Activated CD4-positive, CD25-positive, alpha-beta regulatory T cell treated with anti-CD3 and anti-CD28 coated beads, Interleukin-2, amount 50 U/mL, for 16 hours (primary cell): ENCODE measurements around the gene LRRC1.
"Not testable (repeated sequence)": the region's sequence is repeated elsewhere in the genome, so short reads cannot be mapped to it uniquely, and the experiment has no call there.

Experiments
- DNase-seq: peaks from one replicate; pipeline ENCODE4 v3.0.0-alpha.2; 2020; ENCODE audit warnings: low read depth, low spot score

Gene LRRC1

DNA sequence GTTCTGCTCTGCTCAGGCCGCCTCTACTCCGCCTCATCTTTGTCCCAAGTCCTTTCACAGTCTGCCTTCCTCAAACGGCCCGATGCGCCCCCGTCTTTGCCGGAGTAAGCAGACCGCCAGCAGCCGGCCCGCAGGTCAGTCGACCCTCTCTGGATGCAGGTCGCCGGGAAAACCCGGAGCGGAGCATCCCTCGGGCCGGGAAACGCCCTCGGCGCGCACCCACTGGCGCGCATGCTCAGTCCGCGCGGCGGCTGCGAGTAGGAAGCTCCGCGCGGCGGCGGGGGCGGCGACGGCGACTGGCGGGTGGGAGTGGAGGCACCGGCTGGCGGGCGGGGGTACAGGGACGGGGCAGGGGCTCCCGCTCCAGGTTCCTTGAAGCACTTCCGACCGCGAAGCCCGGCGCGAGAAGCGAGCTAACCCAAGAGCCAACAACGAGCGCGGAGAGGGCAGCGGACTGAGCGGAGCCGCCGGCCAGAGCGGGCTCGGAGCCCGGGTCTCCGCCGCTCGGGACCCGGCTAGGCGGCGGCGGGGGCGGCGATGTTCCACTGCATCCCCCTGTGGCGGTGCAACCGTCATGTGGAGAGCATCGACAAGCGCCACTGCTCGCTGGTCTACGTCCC, at the start of gene LRRC1:
Gene LRRC1 (plus strand): TSS at position 286 of the 620 bp plus-strand sequence. CDS start 252 bp downstream, at position 538.
- DNase-seq: peak; percentile 53

DNA sequence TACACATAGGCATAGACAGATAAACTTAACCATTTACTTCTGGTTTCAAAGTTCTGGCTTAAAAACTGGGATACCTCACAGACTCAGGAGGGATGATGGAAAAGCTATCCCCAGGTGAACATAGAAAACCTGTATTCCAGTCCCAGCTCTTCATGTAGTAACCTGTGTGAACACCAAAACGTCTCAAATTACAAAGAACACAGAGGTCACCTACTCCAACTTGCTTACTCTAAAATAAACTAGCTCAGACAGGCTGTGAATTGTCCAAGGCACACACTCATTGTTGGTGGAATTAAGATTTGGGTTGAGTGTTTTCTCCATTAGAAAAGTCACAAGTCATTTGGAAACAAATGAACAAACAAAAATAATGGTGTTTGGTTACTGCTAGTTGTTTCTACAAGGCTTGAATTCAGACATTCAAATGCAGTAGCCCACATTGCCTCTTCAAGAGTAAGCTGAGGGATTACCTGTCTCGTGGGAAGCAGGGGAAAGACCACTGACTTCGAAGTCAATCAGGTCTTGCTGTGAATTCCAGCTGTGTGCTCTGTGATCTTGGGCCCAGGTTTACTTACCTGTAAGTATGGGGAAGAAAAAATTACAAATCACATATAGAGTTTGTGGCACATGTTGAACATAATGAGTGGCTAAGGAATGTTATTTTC, 48.2 kb upstream of the LRRC1 start:
- DNase-seq: no peak

GRCh38 chr6:53750052-53750650, 44.7 kb upstream of the LRRC1 start:
- DNase-seq: no peak

DNA sequence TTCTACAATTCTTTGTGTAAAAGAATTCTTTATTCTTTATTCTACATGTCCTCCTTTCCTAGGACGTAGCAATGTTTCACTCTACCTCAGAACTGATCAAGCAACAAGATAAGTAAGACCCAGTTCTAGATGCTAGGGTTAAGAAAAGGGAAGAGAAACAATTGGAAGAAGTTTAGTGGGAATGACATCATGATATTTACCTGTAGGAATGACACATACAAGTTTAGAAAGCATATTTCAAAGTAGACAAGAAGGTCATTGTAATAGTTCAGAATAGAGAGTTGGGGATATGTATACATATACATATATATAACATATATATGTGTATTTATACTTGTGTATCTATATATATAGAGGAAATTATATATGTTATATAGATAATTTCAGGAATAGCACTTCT, 43.4 kb upstream of the LRRC1 start:
- DNase-seq: no peak

DNA sequence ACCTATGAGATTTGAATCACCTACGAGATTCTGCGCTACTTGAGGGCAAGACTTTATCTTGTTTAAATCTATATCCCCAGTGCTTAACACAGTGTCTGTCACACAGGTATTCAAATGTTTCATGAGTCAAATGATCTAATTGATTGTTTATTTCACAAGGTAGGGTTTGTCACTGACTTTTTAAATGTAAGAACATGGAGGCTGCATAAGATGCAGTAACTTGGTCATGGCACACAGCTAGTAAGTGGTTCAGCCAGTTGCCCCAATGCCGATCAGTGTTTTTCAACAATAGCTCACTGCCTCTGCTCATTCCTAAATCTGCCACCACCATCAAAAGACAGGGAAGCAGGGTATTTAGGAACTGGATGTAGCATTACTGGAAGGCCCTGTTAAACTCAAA, 42.4 kb upstream of the LRRC1 start:
- no peak for DNase-seq

- no peak for DNase-seq
Observed at GRCh38 chr6:53752856-53753255, 41.9 kb upstream of the LRRC1 start.

GRCh38 chr6:53754330-53754729, 40.5 kb upstream of the LRRC1 start:
- no peak for DNase-seq

DNA sequence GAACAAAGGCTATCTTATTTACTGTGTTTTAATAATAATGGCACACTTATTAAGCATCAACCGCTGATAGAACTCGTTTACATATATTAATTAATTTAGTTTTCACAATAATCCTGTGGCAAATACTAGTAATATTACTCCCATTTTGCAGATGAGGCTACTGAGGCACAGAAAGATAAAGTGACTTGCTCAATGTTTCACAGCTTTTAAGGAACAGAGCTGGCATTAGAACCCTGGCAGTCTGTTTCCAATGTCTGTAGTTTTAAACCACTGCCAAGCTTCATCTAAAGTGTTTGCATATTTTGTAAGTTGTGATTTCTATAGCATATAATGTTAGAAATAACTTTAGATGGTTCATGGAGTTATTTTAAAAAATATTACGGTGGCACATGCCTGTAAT, 38.4 kb upstream of the LRRC1 start:
- no peak for DNase-seq

GRCh38 chr6:53758496-53758895, 36.3 kb upstream of the LRRC1 start:
- DNase-seq: no peak

GRCh38 chr6:53761036-53761435, 33.8 kb upstream of the LRRC1 start:
- no peak for DNase-seq

- no peak for DNase-seq
Observed at GRCh38 chr6:53765270-53765669, 29.5 kb upstream of the LRRC1 start.

DNA sequence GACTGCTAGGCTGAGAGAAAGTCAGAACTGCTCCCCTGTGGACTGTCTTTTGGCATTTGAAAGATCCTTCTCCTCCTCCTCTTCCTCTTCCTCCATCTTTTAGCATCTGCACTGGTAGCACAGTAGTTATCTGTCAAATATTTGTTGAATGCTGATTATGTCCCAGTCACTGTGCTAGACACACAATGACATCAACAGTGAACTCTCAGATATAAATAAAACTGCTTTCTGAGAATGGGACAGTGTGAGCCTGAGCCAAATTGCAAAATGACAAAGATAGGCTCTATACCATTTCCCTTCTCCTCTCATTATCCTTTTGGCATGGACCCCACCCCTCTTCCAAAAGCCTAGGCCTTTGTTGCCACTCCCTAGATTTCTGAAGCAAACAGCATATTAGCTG, 27.9 kb upstream of the LRRC1 start:
- DNase-seq: no peak

DNA sequence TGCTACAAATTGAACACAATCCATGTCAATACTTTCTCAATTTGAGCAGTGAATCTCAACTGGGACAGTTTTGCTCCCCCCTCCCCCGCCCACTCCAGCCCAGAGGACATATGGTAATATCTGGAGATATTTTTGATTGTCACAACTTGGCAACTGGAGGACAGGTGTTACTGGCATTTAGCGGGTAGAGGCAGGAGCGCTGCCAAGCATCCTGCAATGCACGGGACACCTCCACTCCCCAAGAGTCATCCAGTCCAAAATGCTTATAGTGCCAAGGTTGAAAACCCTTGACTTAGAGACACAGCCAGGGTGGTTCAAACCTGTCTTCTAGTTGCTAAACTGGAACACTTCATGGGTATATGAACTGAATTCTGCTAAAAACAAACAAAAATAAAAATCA, 26.9 kb upstream of the LRRC1 start:
- DNase-seq: no peak

- no peak for DNase-seq
Observed at GRCh38 chr6:53768636-53769035, 26.2 kb upstream of the LRRC1 start.

- no peak for DNase-seq
Observed at GRCh38 chr6:53770780-53771249, 24.0 kb upstream of the LRRC1 start.

DNA sequence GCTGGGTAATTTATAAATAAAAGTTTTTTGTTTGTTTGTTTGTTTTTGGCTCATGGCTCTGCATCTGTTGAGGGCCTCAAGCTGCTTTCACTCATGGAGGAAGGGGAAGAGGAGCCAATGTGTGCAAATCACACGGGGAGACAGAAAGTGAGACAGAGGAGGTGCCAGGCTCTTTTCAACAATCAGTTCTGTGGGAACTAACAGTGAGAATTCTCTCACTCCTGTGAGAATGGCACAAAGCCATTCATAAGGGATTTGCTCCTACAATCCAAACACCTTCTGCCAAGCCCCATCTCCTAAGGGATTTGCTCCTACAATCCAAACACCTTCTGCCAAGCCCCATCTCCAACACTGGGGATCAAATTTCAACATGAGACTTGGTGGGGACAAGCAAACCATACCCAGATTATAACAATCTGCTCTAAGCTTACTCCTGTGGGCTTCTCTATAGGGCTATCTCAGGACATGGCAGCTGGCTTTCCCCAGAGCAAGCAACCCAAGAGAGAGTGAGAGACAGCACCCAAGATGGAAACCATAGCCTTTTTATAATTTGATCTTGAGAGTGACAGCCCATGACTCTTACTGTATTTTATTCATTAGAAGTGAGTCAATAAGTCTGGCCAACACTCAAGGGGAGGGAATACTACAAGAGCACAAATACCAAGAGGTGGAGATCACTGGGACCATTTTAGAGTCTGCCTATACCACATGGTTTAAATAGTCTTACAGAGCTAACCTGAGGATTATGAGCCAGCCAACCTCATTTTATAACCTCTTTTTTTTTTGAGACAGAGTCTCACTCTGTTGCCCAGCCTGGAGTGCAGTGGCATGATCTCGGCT, 22.8 kb upstream of the LRRC1 start:
- DNase-seq: no peak

DNA sequence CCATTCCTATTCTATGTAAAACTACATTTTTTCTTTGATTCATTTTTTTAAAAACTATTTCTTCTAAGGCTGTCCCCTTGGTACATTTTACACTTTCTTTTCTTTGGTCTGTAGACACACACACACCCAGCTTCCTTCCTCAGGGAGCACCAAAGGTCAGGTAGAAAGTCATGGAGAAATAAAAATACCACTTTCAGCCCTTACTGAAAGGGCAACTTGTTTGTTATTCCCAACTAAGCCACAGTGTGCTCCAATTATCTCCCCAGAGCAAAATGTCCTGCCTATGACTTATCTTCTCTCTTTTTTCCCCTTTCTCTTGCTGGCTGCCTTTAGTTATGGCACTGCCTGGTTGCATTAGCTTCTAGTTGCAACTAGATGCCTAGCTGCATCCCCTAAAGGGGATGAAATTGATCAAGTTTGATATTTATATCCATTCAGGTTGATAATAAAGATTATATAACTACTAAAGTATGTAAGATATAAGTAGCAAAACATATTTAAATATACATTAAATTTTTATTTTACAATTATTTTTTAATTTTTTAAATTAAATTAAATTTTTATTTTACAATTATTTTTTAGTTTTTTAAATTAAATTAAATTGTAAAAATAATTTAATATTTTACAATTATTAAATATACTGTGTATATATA, 21.6 kb upstream of the LRRC1 start:
- no peak for DNase-seq

- not testable (repeated sequence) for DNase-seq
Observed at GRCh38 chr6:53776152-53776551, 18.7 kb upstream of the LRRC1 start.

GRCh38 chr6:53784991-53785390, 9.8 kb upstream of the LRRC1 start:
- not testable (repeated sequence) for DNase-seq

GRCh38 chr6:53786832-53787231, 8.0 kb upstream of the LRRC1 start:
- DNase-seq: no peak

DNA sequence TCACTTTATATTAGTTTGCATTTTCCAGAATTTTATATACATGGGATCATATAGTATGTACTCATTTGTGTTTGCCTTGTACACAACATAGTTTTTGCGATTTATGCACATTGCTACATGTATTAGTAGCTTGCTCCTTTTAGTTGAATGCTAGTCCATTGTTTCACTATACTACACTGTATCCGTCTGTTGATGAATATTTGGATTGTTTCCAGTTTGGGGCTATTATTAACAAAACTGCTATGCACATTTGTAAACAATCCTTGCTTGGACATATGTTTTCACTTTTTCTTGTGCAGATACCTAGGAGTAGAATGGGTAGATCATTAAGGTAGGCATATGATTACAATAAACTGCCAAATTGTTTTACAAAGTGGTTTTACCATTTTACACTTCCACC, 3.9 kb upstream of the LRRC1 start:
- no peak for DNase-seq

- no peak for DNase-seq
Observed at GRCh38 chr6:53792016-53792415, 2.8 kb upstream of the LRRC1 start.
